ENCODE data around the gene PUM1. TPM values are rescaled to one million over a fixed set of nuclear protein-coding genes. Genes with fewer than 3 reads are reported as not detected.

Gene PUM1
- total RNA-seq, 1 experiment from 2014 or later = 109 TPM

DNA sequence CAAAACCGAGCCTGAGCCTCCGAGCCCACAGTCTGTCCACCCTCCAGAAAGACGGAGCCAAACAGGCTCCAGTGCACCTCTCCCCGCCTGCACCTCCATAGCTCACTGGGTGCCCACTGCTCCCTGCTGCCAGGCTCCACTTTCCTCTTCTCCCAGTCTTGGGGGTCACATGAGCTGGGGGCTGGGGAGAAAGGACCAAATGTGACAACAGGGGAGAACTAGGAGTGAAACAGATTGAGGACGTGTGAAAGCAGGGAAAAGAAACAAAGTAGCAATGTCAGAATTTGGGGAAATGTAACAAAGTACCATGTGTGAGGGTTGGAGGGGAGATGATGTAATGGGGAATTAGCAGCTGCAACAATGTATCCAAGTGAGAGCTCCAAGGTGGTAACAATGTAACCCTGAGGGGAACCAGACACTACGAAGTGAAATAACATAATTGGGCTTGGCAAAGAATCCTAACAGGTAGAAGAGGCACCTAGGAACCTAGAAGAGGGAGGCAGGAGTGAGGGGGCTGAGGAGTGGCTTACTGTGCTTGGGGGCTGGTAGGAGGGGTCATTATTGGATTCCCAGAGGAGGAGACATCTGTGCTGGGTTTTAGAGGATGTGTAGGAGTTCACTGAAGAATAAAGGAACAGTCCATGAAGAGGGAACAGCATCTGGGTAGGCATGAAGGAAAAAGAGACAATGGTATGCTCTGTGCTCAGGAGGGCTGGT, 169.4 kb downstream of the PUM1 start:
- no peak for ATAC-seq
- in situ Hi-C loops (cut with HindIII; ENCODE audit: low pct_unique_long_range_greater_than_20kb, low sequenced_read_pairs) = no loop called here
- H3K4me3 ChIP-seq (ENCODE audit: low read depth in 2 of 2, low read length in 2 of 2) = no peak overlapping the region
- peak overlapping the region; percentile 18; the same call in 1 of the 2 replicates for H3K27ac ChIP-seq (ENCODE audit: low read length)
- no peaks in the 10 kb centered on the region for H3K36me3 ChIP-seq (ENCODE audit: control insufficient read depth, insufficient read depth, low read length)
- H3K9me3 ChIP-seq (ENCODE audit: control insufficient read depth, insufficient read depth, low read depth, low read length) = no peaks in the 10 kb centered on the region
- POLR2A ChIA-PET = no interaction called here
- intact Hi-C loops (cut with micrococcal nuclease; ENCODE audit: unreplicated experiment) = no loop called here
- BruUV-seq (replicated peaks) = no TSS peak
- TF ChIP-seq CTCF (IDR thresholded peaks at IDR 0.05) (no peak), TCF7L2 (IDR thresholded peaks at IDR 0.05; ENCODE audit: low read depth, low read length) (no peak), POLR2AphosphoS5 (IDR thresholded peaks at IDR 0.05; ENCODE audit: low read depth, low read length) (no peak), SIN3A (IDR thresholded peaks at IDR 0.05; ENCODE audit: borderline replicate concordance, insufficient read depth, low read depth, low read length) (no peak)
- TF ChIP-seq, protein P1, sequence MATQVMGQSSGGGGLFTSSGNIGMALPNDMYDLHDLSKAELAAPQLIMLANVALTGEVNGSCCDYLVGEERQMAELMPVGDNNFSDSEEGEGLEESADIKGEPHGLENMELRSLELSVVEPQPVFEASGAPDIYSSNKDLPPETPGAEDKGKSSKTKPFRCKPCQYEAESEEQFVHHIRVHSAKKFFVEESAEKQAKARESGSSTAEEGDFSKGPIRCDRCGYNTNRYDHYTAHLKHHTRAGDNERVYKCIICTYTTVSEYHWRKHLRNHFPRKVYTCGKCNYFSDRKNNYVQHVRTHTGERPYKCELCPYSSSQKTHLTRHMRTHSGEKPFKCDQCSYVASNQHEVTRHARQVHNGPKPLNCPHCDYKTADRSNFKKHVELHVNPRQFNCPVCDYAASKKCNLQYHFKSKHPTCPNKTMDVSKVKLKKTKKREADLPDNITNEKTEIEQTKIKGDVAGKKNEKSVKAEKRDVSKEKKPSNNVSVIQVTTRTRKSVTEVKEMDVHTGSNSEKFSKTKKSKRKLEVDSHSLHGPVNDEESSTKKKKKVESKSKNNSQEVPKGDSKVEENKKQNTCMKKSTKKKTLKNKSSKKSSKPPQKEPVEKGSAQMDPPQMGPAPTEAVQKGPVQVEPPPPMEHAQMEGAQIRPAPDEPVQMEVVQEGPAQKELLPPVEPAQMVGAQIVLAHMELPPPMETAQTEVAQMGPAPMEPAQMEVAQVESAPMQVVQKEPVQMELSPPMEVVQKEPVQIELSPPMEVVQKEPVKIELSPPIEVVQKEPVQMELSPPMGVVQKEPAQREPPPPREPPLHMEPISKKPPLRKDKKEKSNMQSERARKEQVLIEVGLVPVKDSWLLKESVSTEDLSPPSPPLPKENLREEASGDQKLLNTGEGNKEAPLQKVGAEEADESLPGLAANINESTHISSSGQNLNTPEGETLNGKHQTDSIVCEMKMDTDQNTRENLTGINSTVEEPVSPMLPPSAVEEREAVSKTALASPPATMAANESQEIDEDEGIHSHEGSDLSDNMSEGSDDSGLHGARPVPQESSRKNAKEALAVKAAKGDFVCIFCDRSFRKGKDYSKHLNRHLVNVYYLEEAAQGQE (IDR thresholded peaks at IDR 0.05; ENCODE audit: insufficient read depth in 1 of 2, low read depth in 2 of 2, low read length in 1 of 2) = no peak
- DNase-seq (ENCODE audit: low read depth, low spot score) = no peak
- H3K4me1 ChIP-seq (ENCODE audit: control insufficient read depth, insufficient read depth, low read length) = no peaks in the 10 kb centered on the region
- no peaks in the 10 kb centered on the region for H3K27me3 ChIP-seq (ENCODE audit: control insufficient read depth, insufficient read depth, low read length)
- CTCF ChIA-PET = interaction anchor here (0.5 kb wide), 1 partner anchor 166 kb away, joined by 3 read pairs; no protein-coding TSS in a partner anchor

DNA sequence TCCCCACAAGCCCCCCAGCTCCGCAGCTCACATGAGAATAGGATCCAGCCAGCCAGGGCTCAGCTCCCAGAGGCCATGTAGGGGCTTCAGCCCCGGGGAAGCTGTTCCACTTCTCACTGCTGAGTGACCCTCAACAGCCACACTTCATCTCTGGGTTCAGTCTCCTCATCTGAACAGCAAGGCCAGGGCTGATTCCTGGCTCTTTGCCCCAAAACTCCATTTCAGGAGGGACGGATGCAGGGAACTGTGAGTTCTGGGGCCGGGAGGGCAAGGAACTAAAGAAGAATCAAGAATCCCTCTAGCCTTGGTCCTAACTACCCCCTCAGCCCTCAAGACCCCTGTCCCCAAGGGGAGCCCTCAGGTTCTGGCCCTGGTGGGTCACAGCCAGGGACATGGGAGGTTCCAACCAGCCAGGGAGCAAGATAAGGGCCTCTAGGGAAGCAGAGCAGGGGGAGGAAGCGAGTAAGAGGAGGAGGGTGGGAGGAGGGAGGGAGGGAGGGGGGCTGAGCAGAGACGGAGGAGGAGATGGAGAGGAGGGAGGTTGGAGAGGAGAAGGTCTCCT, 170.1 kb downstream of the PUM1 start:
- Histone ChIP-seq H3K27me3 (ENCODE audit: control insufficient read depth, insufficient read depth, low read length) (no peaks in the 10 kb centered on the region), H3K36me3 (ENCODE audit: control insufficient read depth, insufficient read depth, low read length) (no peaks in the 10 kb centered on the region), H3K4me1 (ENCODE audit: control insufficient read depth, insufficient read depth, low read length) (no peaks in the 10 kb centered on the region), H3K4me3 (ENCODE audit: low read depth in 2 of 2, low read length in 2 of 2) (no peak overlapping the region), H3K9me3 (ENCODE audit: control insufficient read depth, insufficient read depth, low read depth, low read length) (no peaks in the 10 kb centered on the region), H3K27ac (ENCODE audit: low read length) (no peak overlapping the region)
- intact Hi-C loops (cut with micrococcal nuclease; ENCODE audit: unreplicated experiment) = no loop called here
- TF ChIP-seq TCF7L2 (IDR thresholded peaks at IDR 0.05; ENCODE audit: low read depth, low read length) (no peak), CTCF (IDR thresholded peaks at IDR 0.05) (no peak), POLR2AphosphoS5 (IDR thresholded peaks at IDR 0.05; ENCODE audit: low read depth, low read length) (no peak), SIN3A (IDR thresholded peaks at IDR 0.05; ENCODE audit: borderline replicate concordance, insufficient read depth, low read depth, low read length) (no peak)
- TF ChIP-seq, protein P1 (IDR thresholded peaks at IDR 0.05; ENCODE audit: insufficient read depth in 1 of 2, low read depth in 2 of 2, low read length in 1 of 2) = no peak
- ATAC-seq (no peak), DNase-seq (ENCODE audit: low read depth, low spot score) (no peak)
- POLR2A ChIA-PET = no interaction called here
- in situ Hi-C loops (cut with HindIII; ENCODE audit: low pct_unique_long_range_greater_than_20kb, low sequenced_read_pairs) = no loop called here
- CTCF ChIA-PET = interaction anchor here (0.5 kb wide), 1 partner anchor 165 kb away, joined by 3 read pairs; no protein-coding TSS in a partner anchor
- BruUV-seq (replicated peaks) = no TSS peak

All from Panc1 (cell line).